ENCODE measurements around the gene TCAF1.
"Not testable (repeated sequence)": the region's sequence is repeated elsewhere in the genome, so short reads cannot be mapped to it uniquely, and the experiment has no call there.

DNA sequence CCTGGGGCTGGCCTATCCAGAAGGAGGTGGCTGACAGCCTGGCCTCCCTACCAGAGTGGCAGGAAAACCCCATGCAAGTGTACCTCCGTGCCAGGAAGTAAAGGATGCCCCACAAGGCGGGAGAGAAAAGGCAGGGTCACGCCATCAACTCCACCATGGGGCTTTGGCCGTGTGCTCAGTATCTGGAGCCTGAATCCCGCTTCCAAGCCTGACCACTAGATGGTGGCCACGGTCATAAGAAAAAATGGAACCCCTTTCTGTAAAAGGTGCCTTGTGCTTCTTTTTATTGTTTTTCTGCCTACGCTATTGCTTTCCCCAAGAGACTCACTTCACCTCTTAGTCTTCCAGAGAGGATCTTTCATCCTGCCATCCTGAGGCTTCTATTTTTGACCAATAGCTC lies 84.1 kb downstream of the TCAF1 start:
- TF ChIP-seq, protein P1, sequence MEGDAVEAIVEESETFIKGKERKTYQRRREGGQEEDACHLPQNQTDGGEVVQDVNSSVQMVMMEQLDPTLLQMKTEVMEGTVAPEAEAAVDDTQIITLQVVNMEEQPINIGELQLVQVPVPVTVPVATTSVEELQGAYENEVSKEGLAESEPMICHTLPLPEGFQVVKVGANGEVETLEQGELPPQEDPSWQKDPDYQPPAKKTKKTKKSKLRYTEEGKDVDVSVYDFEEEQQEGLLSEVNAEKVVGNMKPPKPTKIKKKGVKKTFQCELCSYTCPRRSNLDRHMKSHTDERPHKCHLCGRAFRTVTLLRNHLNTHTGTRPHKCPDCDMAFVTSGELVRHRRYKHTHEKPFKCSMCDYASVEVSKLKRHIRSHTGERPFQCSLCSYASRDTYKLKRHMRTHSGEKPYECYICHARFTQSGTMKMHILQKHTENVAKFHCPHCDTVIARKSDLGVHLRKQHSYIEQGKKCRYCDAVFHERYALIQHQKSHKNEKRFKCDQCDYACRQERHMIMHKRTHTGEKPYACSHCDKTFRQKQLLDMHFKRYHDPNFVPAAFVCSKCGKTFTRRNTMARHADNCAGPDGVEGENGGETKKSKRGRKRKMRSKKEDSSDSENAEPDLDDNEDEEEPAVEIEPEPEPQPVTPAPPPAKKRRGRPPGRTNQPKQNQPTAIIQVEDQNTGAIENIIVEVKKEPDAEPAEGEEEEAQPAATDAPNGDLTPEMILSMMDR (IDR thresholded peaks at IDR 0.05) = not testable (repeated sequence)
- TF ChIP-seq POLR2A (IDR thresholded peaks at IDR 0.05) = not testable (repeated sequence)
